CD4-positive, CD25-positive, alpha-beta regulatory T cell (primary cell): ENCODE results near the gene SOX6. TPM values are rescaled to one million over a fixed set of nuclear protein-coding genes. Genes with fewer than 3 reads are reported as not detected.

ENCODE experiments used
- ATAC-seq, 2 donors: fragments of 150-1000 bp; cut with Tn5 transposase; one replicate each; pipeline ENCODE4 v1.10.0; 2021; ENCODE audit warnings: low read depth in 2 of 2, moderate number of reproducible peaks in 2 of 2, moderate library complexity in 1 of 2
- DNase-seq, 3 donors: peaks; one replicate each; pipeline versions ENCODE4 v3.0.0 to v3.0.0-alpha.2; 2012 to 2022; ENCODE audit warnings: mixed read lengths in 1 of 3
- H3K27ac ChIP-seq: one replicate; pipeline ENCODE4 v1.7.0; 2013; ENCODE audit warnings: mild to moderate bottlenecking, low read length; ENCODE audit not compliant: insufficient read depth, poor library complexity, severe bottlenecking
- H3K27me3 ChIP-seq: one replicate; pipeline ENCODE4 v1.7.0; 2013; ENCODE audit warnings: low read length; ENCODE audit not compliant: control insufficient read depth, insufficient read depth
- H3K36me3 ChIP-seq: one replicate; pipeline ENCODE4 v1.7.0; 2013; ENCODE audit warnings: mild to moderate bottlenecking, low read length, moderate library complexity; ENCODE audit not compliant: control insufficient read depth, insufficient read depth
- H3K4me1 ChIP-seq: 2 replicates; pipeline ENCODE4 v1.7.0; 2013; ENCODE audit warnings: mild to moderate bottlenecking, low read length; ENCODE audit not compliant: insufficient read depth, control insufficient read depth, poor library complexity, severe bottlenecking
- H3K4me3 ChIP-seq: one replicate; pipeline ENCODE4 v1.7.0; 2013; ENCODE audit warnings: low read depth, mild to moderate bottlenecking, low read length, moderate library complexity
- H3K9me3 ChIP-seq, 2 experiments: 1 replicate in 1 of 2; 2 replicates in 1 of 2; pipeline ENCODE4 v1.7.0; 2013; ENCODE audit warnings: low read length in 2 of 2, mild to moderate bottlenecking in 1 of 2, moderate library complexity in 1 of 2; ENCODE audit not compliant: control insufficient read depth in 2 of 2
- H3K27ac Mint-ChIP-seq, 3 donors: one replicate each; pipeline ENCODE4 v1.8.0; 2020 to 2022; ENCODE audit warnings: mild to moderate bottlenecking in 3 of 3, mixed read lengths in 3 of 3, moderate library complexity in 2 of 3
- H3K27me3 Mint-ChIP-seq: one replicate; pipeline ENCODE4 v1.8.0; 2022; ENCODE audit warnings: mild to moderate bottlenecking, mixed read lengths
- H3K36me3 Mint-ChIP-seq: one replicate; pipeline ENCODE4 v1.8.0; 2020; ENCODE audit warnings: mixed read lengths
- H3K4me1 Mint-ChIP-seq, 4 donors: one replicate each; pipeline ENCODE4 v1.8.0; 2020 to 2022; ENCODE audit warnings: mixed read lengths in 4 of 4, mild to moderate bottlenecking in 1 of 4
- H3K4me3 Mint-ChIP-seq, 4 donors: one replicate each; pipeline ENCODE4 v1.8.0; 2020 to 2022; ENCODE audit warnings: mild to moderate bottlenecking in 4 of 4, mixed read lengths in 4 of 4, moderate library complexity in 3 of 4
- H3K9me3 Mint-ChIP-seq, 7 donors: one replicate each; pipeline ENCODE4 v1.8.0; 2020 to 2022; ENCODE audit warnings: mixed read lengths in 7 of 7, mild to moderate bottlenecking in 3 of 7, moderate library complexity in 2 of 7
- polyA plus RNA-seq, 4 donors: library from polyadenylated mRNA; unstranded; fragments of 300-500 nt; fragmentation: Illumina TruSeq; gene quantifications; one replicate each; pipeline ENCODE4 v1.2.3, GENCODE V29; 2021
- total RNA-seq: library from RNA; stranded (reverse); gene quantifications from one replicate; pipeline ENCODE4 v1.2.3, GENCODE V29; 2022

The SOX6 gene
- total and polyA plus RNA-seq, 5 donors from 2014 or later, result 0.05 TPM; not detected in 4

GRCh38 chr11:16347928-16348685 lies 8.2 kb downstream of the SOX6 start:
- ATAC-seq (no peak), DNase-seq (no peak)
- Histone ChIP-seq H3K27me3 (no peaks in the 10 kb centered on the region), H3K9me3 (no peaks in the 10 kb centered on the region), H3K36me3 (no peaks in the 10 kb centered on the region), H3K4me3 (no peak overlapping the region), H3K4me1 (no peaks in the 10 kb centered on the region), H3K27ac (no peak overlapping the region)
- H3K27ac Mint-ChIP-seq, result no peak overlapping the region
- H3K9me3 Mint-ChIP-seq, result peaks cover 1 to 14% (median 3%) of the 10 kb centered on the region in 7 donors
- no peak overlapping the region for H3K4me3 Mint-ChIP-seq
- H3K36me3 Mint-ChIP-seq, result no peaks in the 10 kb centered on the region
- no peaks in the 10 kb centered on the region for H3K27me3 Mint-ChIP-seq
- no peaks in the 10 kb centered on the region for H3K4me1 Mint-ChIP-seq

- H3K4me3 ChIP-seq, result no peak overlapping the region
- ATAC-seq (no peak), DNase-seq (no peak)
- H3K27ac ChIP-seq, result no peak overlapping the region
- H3K27me3 ChIP-seq, result no peaks in the 10 kb centered on the region
- H3K9me3 ChIP-seq, result no peaks in the 10 kb centered on the region
- no peaks in the 10 kb centered on the region for H3K27me3 Mint-ChIP-seq
- H3K36me3 Mint-ChIP-seq, result no peaks in the 10 kb centered on the region
- H3K4me1 Mint-ChIP-seq, result no peaks in the 10 kb centered on the region
- no peak overlapping the region for H3K4me3 Mint-ChIP-seq
- H3K9me3 Mint-ChIP-seq, result peaks cover 1 to 14% (median 3%) of the 10 kb centered on the region in 7 donors
- H3K36me3 ChIP-seq, result no peaks in the 10 kb centered on the region
- H3K4me1 ChIP-seq, result no peaks in the 10 kb centered on the region
- no peak overlapping the region for H3K27ac Mint-ChIP-seq
Measured at GRCh38 chr11:16346975-16347374, 9.4 kb downstream of the SOX6 start.

GRCh38 chr11:16341853-16342252 lies 14.5 kb downstream of the SOX6 start:
- ATAC-seq (no peak), DNase-seq (no peak)
- Histone ChIP-seq H3K36me3 (no peaks in the 10 kb centered on the region), H3K9me3 (no peaks in the 10 kb centered on the region), H3K27ac (no peak overlapping the region), H3K27me3 (no peaks in the 10 kb centered on the region), H3K4me1 (no peaks in the 10 kb centered on the region), H3K4me3 (no peak overlapping the region)
- Mint-ChIP-seq H3K4me3 (no peak overlapping the region), H3K9me3 (peaks cover 2 to 8% (median 6%) of the 10 kb centered on the region in 7 donors), H3K27ac (no peak overlapping the region), H3K4me1 (no peaks in the 10 kb centered on the region), H3K36me3 (no peaks in the 10 kb centered on the region), H3K27me3 (no peaks in the 10 kb centered on the region)

GRCh38 chr11:16338393-16338792 lies 18.0 kb downstream of the SOX6 start:
- Mint-ChIP-seq H3K4me3 (no peak overlapping the region), H3K4me1 (no peaks in the 10 kb centered on the region), H3K36me3 (no peaks in the 10 kb centered on the region), H3K27ac (no peak overlapping the region), H3K9me3 (peaks cover 4 to 7% (median 6%) of the 10 kb centered on the region in 7 donors), H3K27me3 (no peaks in the 10 kb centered on the region)
- no peak overlapping the region for H3K4me3 ChIP-seq
- H3K4me1 ChIP-seq, result no peaks in the 10 kb centered on the region
- H3K36me3 ChIP-seq, result no peaks in the 10 kb centered on the region
- no peaks in the 10 kb centered on the region for H3K27me3 ChIP-seq
- no peak overlapping the region for H3K27ac ChIP-seq
- ATAC-seq (no peak), DNase-seq (no peak)
- no peaks in the 10 kb centered on the region for H3K9me3 ChIP-seq

- ATAC-seq (no peak), DNase-seq (no peak)
- H3K27me3 Mint-ChIP-seq, result no peaks in the 10 kb centered on the region
- H3K36me3 Mint-ChIP-seq, result no peaks in the 10 kb centered on the region
- H3K27ac Mint-ChIP-seq, result no peak overlapping the region
- Histone ChIP-seq H3K36me3 (no peaks in the 10 kb centered on the region), H3K27me3 (no peaks in the 10 kb centered on the region), H3K27ac (no peak overlapping the region), H3K4me1 (no peaks in the 10 kb centered on the region), H3K9me3 (no peaks in the 10 kb centered on the region), H3K4me3 (no peak overlapping the region)
- no peak overlapping the region for H3K4me3 Mint-ChIP-seq
- H3K4me1 Mint-ChIP-seq, result no peaks in the 10 kb centered on the region
- H3K9me3 Mint-ChIP-seq, result peaks cover 4 to 8% (median 6%) of the 10 kb centered on the region in 7 donors
Measured at GRCh38 chr11:16337421-16338213, 18.7 kb downstream of the SOX6 start.

- H3K9me3 ChIP-seq, result no peaks in the 10 kb centered on the region
- ATAC-seq, result no peak
- no peak for DNase-seq
- no peaks in the 10 kb centered on the region for H3K4me1 ChIP-seq
- H3K36me3 ChIP-seq, result no peaks in the 10 kb centered on the region
- no peak overlapping the region for H3K27ac ChIP-seq
- H3K27me3 ChIP-seq, result no peaks in the 10 kb centered on the region
- H3K4me3 Mint-ChIP-seq, result no peak overlapping the region
- H3K4me3 ChIP-seq, result no peak overlapping the region
- no peak overlapping the region for H3K27ac Mint-ChIP-seq
- peaks cover 4 to 8% (median 6%) of the 10 kb centered on the region in 7 donors for H3K9me3 Mint-ChIP-seq
- H3K4me1 Mint-ChIP-seq, result no peaks in the 10 kb centered on the region
- no peaks in the 10 kb centered on the region for H3K36me3 Mint-ChIP-seq
- H3K27me3 Mint-ChIP-seq, result no peaks in the 10 kb centered on the region
Measured at GRCh38 chr11:16336721-16337120, 19.6 kb downstream of the SOX6 start.

GRCh38 chr11:16336204-16336603 lies 20.1 kb downstream of the SOX6 start:
- H3K4me3 ChIP-seq, result no peak overlapping the region
- ATAC-seq (no peak), DNase-seq (no peak)
- H3K27ac Mint-ChIP-seq, result no peak overlapping the region
- H3K4me3 Mint-ChIP-seq, result no peak overlapping the region
- H3K9me3 ChIP-seq, result no peaks in the 10 kb centered on the region
- peaks cover 4 to 7% (median 5%) of the 10 kb centered on the region in 7 donors for H3K9me3 Mint-ChIP-seq
- H3K27ac ChIP-seq, result no peak overlapping the region
- no peaks in the 10 kb centered on the region for H3K27me3 Mint-ChIP-seq
- no peaks in the 10 kb centered on the region for H3K27me3 ChIP-seq
- H3K36me3 Mint-ChIP-seq, result no peaks in the 10 kb centered on the region
- H3K36me3 ChIP-seq, result no peaks in the 10 kb centered on the region
- no peaks in the 10 kb centered on the region for H3K4me1 Mint-ChIP-seq
- H3K4me1 ChIP-seq, result no peaks in the 10 kb centered on the region
